Right lobe of liver (tissue), 6 donors: ENCODE results near the gene MAML3. TPM values are rescaled to one million over a fixed set of nuclear protein-coding genes. Genes with fewer than 3 reads are reported as not detected.

ENCODE experiments used
- ATAC-seq, 4 donors: fragments of 200-7000 bp; cut with Tn5 transposase; one replicate each; pipeline ENCODE4 v1.9.1; 2020; ENCODE audit warnings: mild to moderate bottlenecking in 4 of 4, moderate library complexity in 4 of 4
- DNase-seq, 3 donors: peaks; one replicate each; pipeline ENCODE4 v3.0.0-alpha.2; 2020
- H3K27ac ChIP-seq, 3 donors: fragments of 200-600 bp; one replicate each; pipeline ENCODE4 v1.8.0; 2022
- H3K27me3 ChIP-seq, 2 donors: fragments of 200-600 bp; one replicate each; pipeline ENCODE4 v1.8.0; 2022
- H3K36me3 ChIP-seq, 4 donors: fragments of 200-600 bp; sonication (generic) in 1 of 4; one replicate each; pipeline versions ENCODE4 v1.5.1 to v1.8.0; 2017 to 2022; ENCODE audit warnings: control low read depth in 1 of 4
- H3K4me1 ChIP-seq, 4 donors: fragments of 200-600 bp; sonication (generic) in 1 of 4; one replicate each; pipeline versions ENCODE4 v1.5.1 to v1.8.0; 2017 to 2022; ENCODE audit warnings: control low read depth in 1 of 4
- H3K4me3 ChIP-seq, 3 donors: fragments of 200-600 bp; one replicate each; pipeline ENCODE4 v1.8.0; 2022
- H3K9me3 ChIP-seq, 4 donors: fragments of 200-600 bp; sonication (generic) in 1 of 4; one replicate each; pipeline versions ENCODE4 v1.5.1 to v1.8.0; 2017 to 2022; ENCODE audit warnings: control low read depth in 1 of 4
- CTCF ChIP-seq, 4 donors: fragments of 200-600 bp in 3 of 4; fragments of 450-650 bp in 1 of 4; IDR thresholded peaks; one replicate each; pipeline versions ENCODE4 v1.5.1 to v1.8.0; 2016 to 2022; ENCODE audit warnings: antibody characterized with exemption in 4 of 4, mild to moderate bottlenecking in 2 of 4
- POLR2A ChIP-seq: fragments of 450-650 bp; IDR thresholded peaks from one replicate; pipeline ENCODE4 v1.6.1; 2017; ENCODE audit warnings: antibody characterized with exemption, mild to moderate bottlenecking
- WGBS: methylation state at CpG from one replicate; pipeline ENCODE4 v1.1.6; 2018; ENCODE audit warnings: low coverage, low lambda C conversion rate; ENCODE audit not compliant: insufficient coverage; ENCODE audit errors: missing lambda C conversion rate; 5-methylcytosine and 5-hydroxymethylcytosine counted together
- intact Hi-C, 2 donors: fragments of 100-400 bp; cut with DNase I; formaldehyde crosslinking; loops; one replicate each; pipeline versions ENCODE4 v1.11.2 to v1.14.1; 2022
- total RNA-seq, 6 experiments: library from RNA; depleted of rRNA in 2 of 6; stranded (reverse); fragments of >200 nt in 2 of 6; fragmentation: NEBNext Ultra II Directional in 3 of 6; extraction: Animal tissue kit (Norgen Biotek cat#: 25700) in 3 of 6; gene quantifications; one replicate each; pipeline versions ENCODE4 v1.1.0 to v1.2.4, GENCODE V29; 2016 to 2023
- donor health status: DM: no; HTN: yes; CAD: no.
- donor health status: DM: no; HTN: no; CAD: no.
- donor health status: DM: no; HTN: no; CAD: no.
- donor health status: DM: no; HTN: yes; CAD: no.
- donor health status: DM: no; HTN: yes; CAD: no.

Gene MAML3
- total RNA-seq, 6 experiments from 2014 or later: 2.6 to 7.8 (median 5.0) TPM

DNA sequence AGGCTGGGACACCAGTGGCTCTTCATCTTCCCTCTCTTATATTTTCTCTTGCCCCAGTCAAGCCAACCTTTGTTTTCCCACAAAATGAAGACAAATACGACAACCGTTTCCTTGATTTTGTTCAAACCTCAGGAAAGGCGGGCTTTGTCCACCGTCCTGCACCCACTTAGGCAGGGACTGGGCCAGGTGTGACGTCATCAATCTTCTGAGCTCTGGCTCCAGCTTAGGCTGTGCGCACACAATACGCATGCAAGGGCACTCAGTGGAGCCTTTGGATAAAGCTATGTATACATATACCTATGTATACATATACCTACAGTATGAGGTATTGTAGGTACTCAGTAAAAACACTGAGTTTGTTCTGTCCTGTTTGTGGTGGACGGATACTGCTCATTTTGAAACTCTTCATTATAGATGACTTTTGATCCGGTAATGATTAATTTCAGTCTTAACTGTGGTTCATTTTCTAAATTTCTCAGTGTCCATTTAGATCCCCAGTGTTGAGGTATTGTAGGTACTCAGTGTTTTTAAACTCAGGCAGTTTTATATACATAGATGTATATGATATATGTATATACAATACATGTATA, 293.5 kb downstream of the MAML3 start:
- DNase-seq (no peak), ATAC-seq (no peak)
- Histone ChIP-seq H3K4me3 (no peak overlapping the region), H3K9me3 (no peaks in the 10 kb centered on the region), H3K36me3 (no peaks in the 10 kb centered on the region), H3K4me1 (peaks cover 0 to 17% (median 4%) of the 10 kb centered on the region in 4 donors), H3K27ac (no peak overlapping the region), H3K27me3 (no peaks in the 10 kb centered on the region)
- intact Hi-C loops: no loop called here
- WGBS: 82% methylated on average over 8 of the region's 9 CpGs
- TF ChIP-seq CTCF (IDR thresholded peaks at IDR 0.05): no peak
- no peak for TF ChIP-seq POLR2A

GRCh38 chr4:139859876-139860275, 294.1 kb downstream of the MAML3 start:
- ATAC-seq: no peak
- no peaks in the 10 kb centered on the region for H3K36me3 ChIP-seq
- no peak overlapping the region for H3K4me3 ChIP-seq
- H3K9me3 ChIP-seq: no peaks in the 10 kb centered on the region
- DNase-seq: no peak
- H3K27ac ChIP-seq: no peak overlapping the region
- TF ChIP-seq CTCF (IDR thresholded peaks at IDR 0.05) (no peak), POLR2A (no peak)
- no peaks in the 10 kb centered on the region for H3K27me3 ChIP-seq
- WGBS: 94% methylated on average over 17 of the region's 31 CpGs
- peaks cover 0 to 17% (median 4%) of the 10 kb centered on the region in 4 donors for H3K4me1 ChIP-seq
- intact Hi-C loops: no loop called here

GRCh38 chr4:139858436-139859205, 295.4 kb downstream of the MAML3 start:
- intact Hi-C loops: no loop called here
- Histone ChIP-seq H3K27me3 (no peaks in the 10 kb centered on the region), H3K36me3 (no peaks in the 10 kb centered on the region), H3K27ac (no peak overlapping the region), H3K4me3 (no peak overlapping the region), H3K9me3 (no peaks in the 10 kb centered on the region), H3K4me1 (peaks cover 0 to 17% (median 4%) of the 10 kb centered on the region in 4 donors)
- 85% methylated on average over 8 of the region's 8 CpGs for WGBS
- TF ChIP-seq CTCF (IDR thresholded peaks at IDR 0.05) (no peak), POLR2A (no peak)
- no peak for DNase-seq
- ATAC-seq: no peak

GRCh38 chr4:139857977-139858376, 296.0 kb downstream of the MAML3 start:
- DNase-seq: no peak
- no peak for TF ChIP-seq POLR2A
- no peak for TF ChIP-seq CTCF (IDR thresholded peaks at IDR 0.05)
- no peak for ATAC-seq
- H3K27ac ChIP-seq: no peak overlapping the region
- intact Hi-C loops: no loop called here
- 29% methylated on average over 1 of the region's 2 CpGs for WGBS
- H3K9me3 ChIP-seq: no peaks in the 10 kb centered on the region
- no peaks in the 10 kb centered on the region for H3K36me3 ChIP-seq
- H3K4me3 ChIP-seq: no peak overlapping the region
- H3K27me3 ChIP-seq: no peaks in the 10 kb centered on the region
- peaks cover 0 to 17% (median 4%) of the 10 kb centered on the region in 4 donors for H3K4me1 ChIP-seq
